Pons (tissue), 1 donor: ENCODE data around the gene DCAF8L1.
"Not testable (repeated sequence)": the region's sequence is repeated elsewhere in the genome, so short reads cannot be mapped to it uniquely, and the experiment has no call there.

Experiments used
- DNase-seq: peaks from one replicate; pipeline ENCODE4 v3.0.0-alpha.2; 2016; ENCODE audit warnings: low spot score

The DCAF8L1 gene

DNA sequence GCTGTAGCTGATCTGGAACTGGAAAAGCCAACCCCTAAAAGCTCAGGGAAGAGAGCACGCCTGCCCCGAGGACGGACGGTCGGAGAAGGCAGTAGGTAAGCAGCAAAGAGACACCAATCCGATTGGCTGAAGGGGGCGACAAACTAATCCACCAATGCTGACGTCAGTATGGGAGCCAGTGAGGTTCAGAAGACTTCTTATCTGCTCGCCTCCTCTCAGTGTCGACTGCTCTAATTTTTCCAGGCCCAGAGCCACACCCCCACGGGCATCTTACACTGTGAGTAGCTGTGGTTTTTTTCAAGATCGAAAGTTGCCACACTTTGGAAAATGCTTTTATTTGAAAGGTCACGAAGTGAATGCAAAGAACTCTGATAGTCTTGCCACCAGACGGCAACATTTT, at the start of gene DCAF8L1:
Gene DCAF8L1, minus strand, starts transcription at position 101 of the 400 bp plus-strand sequence. CDS start 115 bp downstream, outside the sequence.
- no peak for DNase-seq

DNA sequence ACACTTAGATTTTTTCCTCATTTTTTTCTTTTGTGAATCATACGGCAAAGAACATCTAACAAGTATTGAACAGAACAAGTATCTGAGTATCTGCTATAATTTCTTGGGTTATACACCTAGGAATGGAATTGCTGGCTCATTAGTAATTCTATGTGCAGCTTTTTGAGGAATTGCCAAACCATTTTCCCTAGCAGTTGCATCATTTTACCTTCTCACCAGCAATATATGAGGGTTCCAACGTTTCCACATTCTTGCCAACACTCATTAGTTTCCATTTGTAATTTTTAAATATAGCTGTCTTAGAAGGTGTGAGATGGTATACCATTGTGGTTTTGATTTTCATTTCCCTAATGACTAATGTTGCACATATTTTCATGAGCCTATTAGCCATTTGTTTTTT, 41.1 kb upstream of the DCAF8L1 start:
- no peak for DNase-seq

DNA sequence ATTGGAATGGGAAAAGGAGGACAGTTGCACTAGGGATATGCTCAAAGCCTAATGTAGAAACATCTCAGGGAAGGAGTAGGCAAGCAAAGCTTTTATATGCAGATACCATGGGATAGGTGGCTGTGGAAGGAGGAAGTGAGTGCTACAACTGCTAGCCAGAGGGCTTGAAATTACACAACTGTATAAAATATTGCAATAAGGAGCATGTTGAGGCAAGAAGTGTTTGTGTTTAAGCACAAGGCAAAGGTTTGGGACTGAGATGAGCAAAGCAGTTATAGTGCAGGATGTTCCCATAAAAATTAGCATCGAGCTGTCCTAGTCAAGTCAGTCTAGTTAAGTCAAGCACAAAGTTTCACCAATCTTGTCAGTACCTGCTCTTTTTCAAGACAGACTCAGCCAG, 35.6 kb upstream of the DCAF8L1 start:
- DNase-seq: no peak

DNA sequence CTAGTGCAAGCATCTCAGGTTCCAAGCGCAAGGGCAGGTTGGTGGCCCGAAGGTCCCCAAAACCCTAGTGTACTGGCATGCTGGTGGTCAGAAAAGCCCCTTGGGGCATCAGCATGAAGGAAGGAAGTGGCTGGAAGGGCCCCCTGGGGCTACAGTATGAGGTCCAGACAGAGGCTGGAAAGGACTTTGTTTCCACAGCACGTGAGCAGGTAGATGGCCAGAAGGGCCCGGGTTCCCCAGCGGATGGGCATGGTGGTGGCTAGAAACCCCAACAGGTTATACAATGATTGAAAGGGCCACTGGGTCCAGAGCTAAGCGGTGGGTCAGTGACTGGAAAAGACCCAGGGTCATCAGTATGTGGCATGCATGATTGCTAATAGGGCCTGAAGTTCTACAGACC, 34.7 kb upstream of the DCAF8L1 start:
- DNase-seq: no peak

DNA sequence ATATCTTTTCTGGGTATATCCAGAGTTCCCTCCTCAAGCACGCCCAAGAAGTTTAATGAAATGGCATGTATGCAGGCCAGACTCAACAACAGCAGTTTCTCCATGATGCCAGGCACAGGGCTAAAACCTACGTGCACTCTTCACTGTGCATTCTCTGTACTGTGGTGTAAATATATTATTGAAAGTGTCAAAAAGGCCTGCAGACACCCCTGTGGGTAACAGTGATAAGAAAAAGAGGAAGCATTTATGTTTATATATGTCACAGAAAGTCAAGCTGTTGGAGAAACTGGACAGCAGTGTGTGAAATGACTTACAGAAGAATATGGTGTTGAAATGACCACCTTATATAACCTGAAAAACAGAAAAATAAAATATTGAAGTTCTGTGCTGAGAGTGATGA, 29.6 kb upstream of the DCAF8L1 start:
- DNase-seq: no peak

DNA sequence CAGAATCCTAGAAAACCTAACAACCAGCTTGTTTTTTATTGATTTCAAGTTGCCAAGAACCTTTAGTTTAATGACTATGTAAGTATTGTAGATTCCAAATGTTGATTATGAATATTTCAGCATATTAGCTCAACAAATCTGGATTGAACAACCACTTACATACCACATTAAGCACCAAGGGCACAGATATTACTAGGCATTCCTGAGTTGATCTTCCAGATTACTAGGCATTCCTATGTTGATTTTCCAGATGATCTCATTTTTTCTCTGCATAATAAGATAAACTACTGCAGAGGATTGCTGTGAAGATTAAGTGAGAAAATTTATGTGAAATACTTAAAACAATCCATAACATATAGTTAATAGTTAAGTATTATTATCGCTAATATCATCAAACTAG, 17.4 kb upstream of the DCAF8L1 start:
- no peak for DNase-seq

DNA sequence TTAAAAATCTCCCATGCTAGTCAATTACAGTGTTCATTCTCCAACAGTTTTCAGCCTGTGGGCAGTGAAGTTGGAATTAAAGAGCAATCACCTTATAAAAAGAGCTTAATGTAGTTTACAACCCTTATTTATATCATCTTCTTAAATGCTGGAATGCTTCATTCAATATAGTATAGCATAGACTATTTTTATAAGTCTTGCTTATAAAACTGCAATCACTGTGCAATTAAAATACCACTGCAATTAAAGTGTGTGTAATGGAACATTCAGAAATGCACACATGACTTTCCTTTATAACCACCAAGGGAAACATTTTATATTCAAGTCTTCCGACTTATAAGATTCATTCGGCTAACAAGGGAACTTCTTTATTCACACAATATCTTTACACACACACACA, 16.4 kb upstream of the DCAF8L1 start:
- no peak for DNase-seq

DNA sequence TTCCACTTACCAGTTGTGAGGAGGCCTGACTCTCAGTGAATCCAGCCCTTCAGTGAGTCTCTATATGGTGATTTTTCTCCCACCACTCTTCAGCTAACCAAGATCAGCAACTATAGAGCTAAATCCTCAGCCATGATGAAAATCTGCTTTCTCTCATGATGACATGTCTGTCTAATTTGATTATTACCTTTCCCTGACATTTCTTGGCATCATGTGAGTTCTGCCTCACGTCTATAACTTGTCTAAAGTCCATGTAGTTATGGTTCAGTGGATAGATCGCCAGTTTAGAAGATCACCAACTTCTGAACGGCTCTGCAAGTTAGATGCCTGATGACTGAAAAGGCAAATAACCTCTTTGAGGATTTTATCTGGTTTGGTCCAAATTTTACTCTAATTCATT, 14.9 kb upstream of the DCAF8L1 start:
- DNase-seq: no peak

DNA sequence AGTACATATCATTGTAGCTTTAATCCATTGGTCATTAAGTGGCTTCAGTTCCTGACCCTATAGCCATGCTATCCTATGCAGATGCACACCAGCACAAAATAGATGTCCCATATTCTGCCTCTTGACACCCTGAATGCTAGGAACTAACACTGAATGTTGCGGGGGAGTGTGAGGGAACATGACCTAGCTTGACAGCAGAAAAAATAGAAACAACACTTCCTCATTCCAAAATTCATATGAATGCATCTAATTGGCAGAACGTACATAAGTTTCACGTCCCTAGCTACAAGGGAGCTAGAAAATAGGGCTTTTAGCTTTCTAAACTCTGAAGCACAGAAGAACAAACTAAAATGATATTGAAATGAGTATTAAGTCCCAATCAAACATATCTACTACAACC, 14.4 kb upstream of the DCAF8L1 start:
- no peak for DNase-seq

DNA sequence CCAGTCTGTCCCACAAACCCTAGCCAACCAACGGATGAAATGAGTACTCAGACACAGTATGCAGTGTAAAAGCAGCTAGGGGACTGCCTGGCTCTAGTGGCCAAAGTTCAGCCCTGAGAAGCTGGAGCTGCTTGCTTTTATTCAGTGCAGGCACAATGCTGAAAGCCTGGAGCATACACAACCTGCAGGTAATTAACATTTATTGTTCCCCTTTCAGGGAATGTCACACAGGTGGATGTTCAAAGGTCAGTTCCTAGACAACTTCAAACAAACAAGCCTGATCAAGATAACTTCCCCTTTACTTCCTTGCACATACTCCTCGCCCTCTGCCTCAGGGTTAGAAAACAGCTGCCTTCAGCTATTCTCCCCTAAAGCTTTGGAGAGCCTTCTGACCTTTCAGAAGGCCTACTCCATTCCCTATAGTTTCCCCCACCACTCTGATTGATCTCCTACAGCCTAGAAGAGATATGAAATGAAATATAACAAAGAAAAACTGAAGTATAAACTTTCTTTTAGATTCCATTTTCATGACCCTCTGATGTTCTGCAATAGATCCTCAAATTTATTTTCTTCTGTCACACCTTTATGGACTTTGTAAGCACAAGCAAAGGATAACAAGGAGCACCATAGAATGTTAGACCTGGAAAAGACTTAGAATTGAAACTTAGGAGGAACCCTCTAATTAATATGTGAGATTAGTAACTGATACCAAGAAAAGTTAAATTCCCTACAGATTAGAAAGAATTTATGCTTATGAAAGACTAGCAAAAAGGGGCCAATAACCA, 6.8 kb upstream of the DCAF8L1 start:
- DNase-seq: no peak

DNA sequence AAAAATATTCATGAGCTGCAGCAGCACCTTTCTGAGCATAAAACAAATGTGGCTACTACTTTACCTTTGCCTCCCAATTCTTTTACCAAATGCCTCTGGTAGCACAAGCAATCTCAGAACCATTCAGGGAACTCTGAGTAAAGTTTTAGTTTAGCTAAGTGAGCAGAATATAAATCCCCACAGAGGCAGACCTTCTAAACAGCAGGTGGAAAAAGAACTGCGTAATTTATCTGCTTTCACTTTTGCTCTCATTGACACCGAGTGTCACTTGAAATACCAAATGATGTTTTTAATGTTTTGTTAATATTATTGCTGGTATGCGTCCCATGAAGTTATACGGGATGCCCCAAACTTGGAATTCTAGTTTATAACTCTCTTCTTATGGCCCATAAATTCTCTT, 4.3 kb downstream of the DCAF8L1 start:
- not testable (repeated sequence) for DNase-seq

DNA sequence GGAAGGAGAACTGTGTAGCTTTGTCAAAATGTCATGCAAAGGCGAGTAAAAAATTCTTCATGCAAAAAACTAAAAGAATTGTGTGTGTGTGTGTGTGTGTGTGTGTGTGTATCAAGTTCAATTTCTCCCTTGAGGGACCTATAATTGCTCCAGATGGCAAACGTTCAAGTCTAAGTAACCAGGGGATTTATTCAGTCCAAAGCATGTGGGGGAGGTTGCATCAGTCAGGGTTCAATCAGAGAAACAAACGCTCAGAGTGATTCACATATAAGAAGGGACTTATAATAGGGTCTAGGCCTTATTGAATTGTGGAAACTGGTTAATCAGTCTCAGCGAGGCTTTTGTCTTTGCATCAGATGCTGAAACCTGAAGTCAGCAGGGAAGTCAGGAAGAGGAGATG, 5.0 kb downstream of the DCAF8L1 start:
- no peak for DNase-seq

DNA sequence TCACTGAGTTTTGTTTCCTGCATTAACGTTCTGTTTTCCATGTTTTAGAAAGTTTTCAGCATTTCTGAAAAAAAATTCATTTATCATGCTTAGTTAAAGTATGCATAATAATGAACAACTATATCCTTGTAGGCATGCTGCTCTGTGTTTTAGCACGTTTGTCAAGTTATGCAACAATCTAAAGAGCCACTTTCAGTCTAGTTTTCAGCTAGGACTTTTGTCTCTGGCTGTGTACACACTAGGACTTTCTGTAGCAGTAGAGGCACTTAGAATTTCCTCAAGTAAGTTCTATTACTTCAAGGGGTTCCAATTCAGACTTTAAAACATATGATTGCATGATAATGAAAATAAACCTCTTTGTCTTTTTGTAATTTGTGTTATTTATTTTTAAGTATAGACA, 12.4 kb downstream of the DCAF8L1 start:
- no peak for DNase-seq

DNA sequence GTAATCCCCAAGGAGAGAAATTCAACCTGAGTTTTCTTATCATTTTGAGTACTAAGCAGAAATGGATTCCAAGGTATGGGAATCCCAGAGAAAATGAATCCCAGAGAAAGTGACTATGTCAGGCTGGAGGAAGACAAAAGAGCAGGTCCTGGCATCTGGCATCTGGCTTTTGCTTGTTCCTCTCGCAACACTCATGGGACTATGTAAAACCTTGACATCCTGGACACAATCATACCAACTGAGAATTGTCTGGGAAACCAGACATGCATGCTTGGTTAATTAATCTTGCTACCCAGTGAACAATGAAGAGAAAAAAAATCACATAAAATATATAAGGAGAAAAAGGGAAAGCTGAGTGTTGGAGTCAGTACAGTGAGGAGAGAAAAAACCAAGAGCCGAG, 12.9 kb downstream of the DCAF8L1 start:
- no peak for DNase-seq

DNA sequence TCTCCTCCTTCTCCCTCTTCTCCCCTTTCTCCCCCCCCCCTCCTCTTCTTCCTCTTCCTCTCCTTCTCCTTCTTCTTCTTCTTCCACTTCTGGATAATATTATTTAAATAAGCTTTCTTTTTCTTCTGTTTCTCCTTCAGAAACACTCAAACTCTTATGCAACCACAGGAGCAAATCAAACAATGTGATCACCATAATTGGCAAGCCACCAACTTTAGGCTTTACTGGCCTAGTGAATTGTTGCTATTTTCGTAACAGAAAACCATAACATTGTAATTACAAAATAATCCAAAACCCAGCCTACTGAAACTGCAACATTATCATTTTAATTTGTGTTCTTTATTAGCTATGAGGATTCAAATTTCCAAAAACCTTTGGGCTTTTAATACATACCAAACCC, 14.3 kb downstream of the DCAF8L1 start:
- DNase-seq: no peak

DNA sequence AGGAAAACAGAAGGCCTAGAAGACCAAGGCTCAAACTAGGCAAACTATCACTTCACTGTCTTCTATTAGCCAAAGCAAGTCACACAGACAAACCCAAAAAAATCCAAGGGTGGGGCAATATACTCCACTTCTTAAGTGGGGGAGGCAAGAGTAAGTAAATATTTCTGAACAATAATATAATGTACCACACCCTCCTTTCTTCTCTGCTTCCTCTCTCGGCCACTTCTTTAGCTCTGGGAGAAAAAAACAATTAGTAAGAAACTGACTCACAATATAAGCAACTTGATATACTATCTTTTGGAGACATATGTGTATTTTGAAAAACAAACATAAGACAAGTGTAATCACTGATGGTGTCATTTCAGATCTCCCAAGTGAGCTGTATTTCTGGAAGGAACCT, 14.8 kb downstream of the DCAF8L1 start:
- DNase-seq: no peak

DNA sequence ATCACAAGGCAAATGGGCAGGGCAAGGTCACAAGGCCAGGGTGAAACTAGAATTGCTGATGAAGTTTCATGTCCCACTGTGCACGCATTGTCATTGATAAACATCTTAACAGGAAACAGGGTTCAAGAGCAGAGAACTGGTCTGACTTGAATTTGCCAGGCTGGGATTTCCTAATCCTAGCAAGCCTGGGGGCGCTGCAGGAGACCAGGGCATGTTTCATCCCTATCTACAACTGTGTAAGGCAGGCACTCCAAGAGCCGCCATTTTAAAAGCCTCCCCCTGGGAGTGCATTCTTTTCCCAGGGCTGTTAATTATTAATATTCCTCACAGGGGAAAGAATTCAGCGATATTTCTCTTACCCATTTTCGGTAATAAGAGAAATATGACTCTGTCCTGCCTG, 15.9 kb downstream of the DCAF8L1 start:
- DNase-seq: not testable (repeated sequence)

DNA sequence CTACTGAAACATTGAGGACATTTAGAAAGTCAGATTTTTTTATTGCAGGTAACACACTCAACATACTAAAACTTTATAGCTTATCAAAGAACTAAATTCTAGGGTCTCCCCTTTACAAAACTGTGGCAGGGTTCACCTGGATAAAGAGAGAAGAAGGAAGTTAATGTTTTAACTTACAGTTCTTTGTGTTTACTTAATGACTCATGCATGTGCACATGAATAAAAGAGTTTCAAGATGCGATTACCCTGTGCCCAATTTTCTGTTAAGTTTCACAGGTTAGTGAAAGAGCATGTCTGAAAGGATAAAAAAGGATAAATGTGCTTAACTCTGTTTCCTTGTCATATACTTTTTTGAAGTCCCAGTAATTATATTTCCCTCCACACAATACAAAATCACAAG, 16.8 kb downstream of the DCAF8L1 start:
- no peak for DNase-seq

DNA sequence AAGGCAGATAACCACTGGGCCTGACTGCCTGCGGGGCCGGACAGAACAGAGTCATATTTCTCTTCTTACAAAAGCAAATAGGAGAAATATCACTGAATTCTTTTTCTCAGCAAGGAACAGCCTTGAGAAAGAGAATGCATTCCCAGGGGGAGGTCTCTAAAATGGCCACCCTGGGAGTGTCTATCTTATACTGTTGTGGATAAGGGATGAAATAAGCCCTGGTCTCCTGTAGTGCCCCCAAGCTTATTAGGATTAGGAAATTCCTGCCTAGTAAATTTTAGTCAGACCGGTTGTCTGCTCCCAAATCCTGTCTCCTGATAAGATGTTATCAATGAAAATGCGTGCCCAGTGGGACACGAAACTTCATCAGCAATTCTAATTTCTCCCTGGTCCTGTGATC, 20.8 kb downstream of the DCAF8L1 start:
- DNase-seq: not testable (repeated sequence)

DNA sequence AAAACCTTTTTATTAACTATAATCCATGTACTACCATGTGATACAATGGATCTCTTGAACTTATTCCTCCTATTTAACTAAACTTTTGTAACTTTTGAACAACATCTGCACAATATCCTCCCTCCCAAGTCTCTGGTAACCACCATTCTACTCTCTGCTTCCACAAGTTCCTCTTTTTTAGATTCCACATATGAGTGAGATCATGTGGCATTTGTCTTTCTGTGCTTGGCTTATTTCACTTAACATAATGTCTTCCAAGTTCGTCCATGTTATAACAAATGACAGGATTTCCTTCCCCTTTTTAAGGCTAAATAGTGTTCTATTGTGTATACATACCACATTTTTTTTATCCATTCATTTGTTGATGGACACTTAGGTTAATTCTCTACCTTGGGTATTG, 28.1 kb downstream of the DCAF8L1 start:
- no peak for DNase-seq

DNA sequence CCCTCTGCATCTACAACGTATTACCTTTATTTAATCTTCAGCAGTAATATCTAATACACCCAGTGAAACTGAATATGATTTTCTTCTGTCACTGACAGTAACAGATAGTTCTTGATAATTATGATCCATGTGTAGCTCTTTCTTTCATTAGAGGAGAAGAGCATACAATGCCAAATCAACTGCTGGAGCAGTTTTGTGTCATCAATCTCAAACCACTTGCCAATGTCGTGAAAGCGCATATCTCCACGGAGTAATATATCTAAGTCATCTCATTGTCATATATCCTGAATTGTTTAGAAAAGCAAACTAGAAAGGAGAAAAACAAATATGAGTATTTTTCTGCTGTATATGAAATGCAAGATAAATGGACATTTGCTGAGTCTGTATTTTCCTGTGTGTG, 47.9 kb downstream of the DCAF8L1 start:
- no peak for DNase-seq
